CD4-positive, alpha-beta memory T cell (primary cell): Measurements from ENCODE around the gene NF2. TPM values are rescaled to one million over a fixed set of nuclear protein-coding genes. Genes with fewer than 3 reads are reported as not detected.

Experiments
- CTCF ChIA-PET: fragments of 350-600 bp; sonication (Branson Sonifier 250); formaldehyde crosslinking; loops from one replicate; lab custom pipeline; 2021; ENCODE audit warnings: inconsistent platforms; ENCODE audit not compliant: partially characterized antibody; lab: Charles Lee
- POLR2A ChIA-PET: fragments of 350-600 bp; sonication (Branson Sonifier 250); formaldehyde crosslinking; loops from one replicate; lab custom pipeline; 2021; ENCODE audit not compliant: partially characterized antibody; lab: Charles Lee
- DNase-seq, 5 donors: peaks; one replicate each; pipeline versions ENCODE4 v3.0.0 to v3.0.0-alpha.2; 2020 to 2022; ENCODE audit warnings: mixed read lengths in 1 of 5
- H3K27ac ChIP-seq: one replicate; pipeline ENCODE4 v1.7.0; 2013; ENCODE audit warnings: low read depth, low read length
- H3K27me3 ChIP-seq: 2 replicates; pipeline ENCODE4 v1.7.0; 2013; ENCODE audit warnings: mild to moderate bottlenecking, low read length, moderate library complexity; ENCODE audit not compliant: insufficient read depth
- H3K36me3 ChIP-seq: 2 replicates; pipeline ENCODE4 v1.7.0; 2013; ENCODE audit warnings: mild to moderate bottlenecking, low read length, moderate library complexity; ENCODE audit not compliant: insufficient read depth
- H3K4me1 ChIP-seq: 2 replicates; pipeline ENCODE4 v1.7.0; 2013; ENCODE audit warnings: mild to moderate bottlenecking, low read length, moderate library complexity; ENCODE audit not compliant: insufficient read depth
- H3K4me3 ChIP-seq, 2 donors: one replicate each; pipeline ENCODE4 v1.7.0; 2013; ENCODE audit warnings: low read length in 2 of 2, mild to moderate bottlenecking in 1 of 2
- H3K9me3 ChIP-seq, 2 donors: one replicate each; pipeline ENCODE4 v1.7.0; 2013; ENCODE audit warnings: low read length in 2 of 2, control low read depth in 1 of 2; ENCODE audit not compliant: control insufficient read depth in 1 of 2
- H3K27ac Mint-ChIP-seq, 7 donors: one replicate each; pipeline ENCODE4 v1.8.0; 2020 to 2021; ENCODE audit warnings: mixed read lengths in 7 of 7, mild to moderate bottlenecking in 6 of 7, inconsistent platforms in 3 of 7, moderate library complexity in 3 of 7
- H3K27me3 Mint-ChIP-seq, 2 donors: one replicate each; pipeline ENCODE4 v1.8.0; 2020 to 2021; ENCODE audit warnings: mixed read lengths in 2 of 2
- H3K36me3 Mint-ChIP-seq, 2 donors: one replicate each; pipeline ENCODE4 v1.8.0; 2020 to 2021; ENCODE audit warnings: mixed read lengths in 2 of 2, inconsistent platforms in 1 of 2, mild to moderate bottlenecking in 1 of 2
- H3K4me1 Mint-ChIP-seq, 4 donors: one replicate each; pipeline ENCODE4 v1.8.0; 2020 to 2021; ENCODE audit warnings: mixed read lengths in 4 of 4, mild to moderate bottlenecking in 1 of 4
- H3K4me3 Mint-ChIP-seq, 8 donors: one replicate each; pipeline ENCODE4 v1.8.0; 2020 to 2021; ENCODE audit warnings: mixed read lengths in 8 of 8, mild to moderate bottlenecking in 7 of 8, moderate library complexity in 6 of 8, inconsistent platforms in 3 of 8
- H3K9me3 Mint-ChIP-seq, 8 donors: one replicate each; pipeline ENCODE4 v1.8.0; 2020 to 2021; ENCODE audit warnings: mixed read lengths in 8 of 8, mild to moderate bottlenecking in 5 of 8, inconsistent platforms in 3 of 8, moderate library complexity in 1 of 8
- intact Hi-C: fragments of 100-400 bp; cut with micrococcal nuclease; formaldehyde crosslinking; loops from one replicate; pipeline ENCODE4 v1.15.1; 2023
- polyA plus RNA-seq, 2 donors: library from polyadenylated mRNA; unstranded; fragments of 300-500 nt; fragmentation: Illumina TruSeq; gene quantifications; one replicate each; pipeline ENCODE4 v1.2.3, GENCODE V29; 2021
- total RNA-seq, 2 experiments: library from RNA; stranded (reverse); gene quantifications; one replicate each; pipeline ENCODE4 v1.2.3, GENCODE V29; 2021

The NF2 gene
- total and polyA plus RNA-seq, 4 experiments from 2014 or later, result 11.7 to 31.4 (median 24.2) TPM

- H3K27me3 ChIP-seq, result no peaks in the 10 kb centered on the region
- no peaks in the 10 kb centered on the region for H3K9me3 Mint-ChIP-seq
- peaks cover 44 to 55% of the 10 kb centered on the region in 2 donors for H3K36me3 Mint-ChIP-seq
- H3K4me1 Mint-ChIP-seq, result peaks cover 7 to 18% (median 12%) of the 10 kb centered on the region in 4 donors
- peak overlapping the region in 3 of 8 donors; percentile 25 to 54 (median 36) for H3K4me3 Mint-ChIP-seq
- no peaks in the 10 kb centered on the region for H3K4me1 ChIP-seq
- no peak overlapping the region for H3K4me3 ChIP-seq
- no peaks in the 10 kb centered on the region for H3K27me3 Mint-ChIP-seq
- no peak for DNase-seq
- intact Hi-C loops, result no loop called here
- H3K27ac Mint-ChIP-seq, result peak overlapping the region in 5 of 7 donors; percentile 19 to 85 (median 60)
- no peaks in the 10 kb centered on the region for H3K9me3 ChIP-seq
- ChIA-PET POLR2A (no interaction called here), CTCF (interaction anchor here (0.6 kb wide), 1 partner anchor 16 kb away, joined by 3 read pairs; no protein-coding TSS in a partner anchor)
- H3K27ac ChIP-seq, result no peak overlapping the region
- peaks cover 11% of the 10 kb centered on the region for H3K36me3 ChIP-seq
Measured at GRCh38 chr22:29641700-29642330, 38.4 kb downstream of the NF2 start.

GRCh38 chr22:29642694-29643093 is 39.3 kb downstream of the NF2 start:
- no peak for DNase-seq
- Histone ChIP-seq H3K4me1 (no peaks in the 10 kb centered on the region), H3K36me3 (peaks cover 8% of the 10 kb centered on the region), H3K4me3 (no peak overlapping the region), H3K9me3 (no peaks in the 10 kb centered on the region), H3K27me3 (no peaks in the 10 kb centered on the region), H3K27ac (no peak overlapping the region)
- Mint-ChIP-seq H3K9me3 (no peaks in the 10 kb centered on the region), H3K27ac (peak overlapping the region in 2 of 7 donors; percentile 53 to 55), H3K4me3 (no peak overlapping the region), H3K36me3 (peaks cover 45 to 55% of the 10 kb centered on the region in 2 donors), H3K27me3 (no peaks in the 10 kb centered on the region), H3K4me1 (peaks cover 7 to 18% (median 12%) of the 10 kb centered on the region in 4 donors)
- intact Hi-C loops, result no loop called here
- ChIA-PET CTCF (no interaction called here), POLR2A (no interaction called here)

- Histone ChIP-seq H3K4me3 (no peak overlapping the region), H3K9me3 (no peaks in the 10 kb centered on the region), H3K4me1 (no peaks in the 10 kb centered on the region), H3K36me3 (no peaks in the 10 kb centered on the region), H3K27me3 (no peaks in the 10 kb centered on the region), H3K27ac (no peak overlapping the region)
- no peaks in the 10 kb centered on the region for H3K9me3 Mint-ChIP-seq
- no peak for DNase-seq
- ChIA-PET CTCF (no interaction called here), POLR2A (no interaction called here)
- H3K27ac Mint-ChIP-seq, result peak overlapping the region in 2 of 7 donors; percentile 18 to 19
- H3K27me3 Mint-ChIP-seq, result no peaks in the 10 kb centered on the region
- intact Hi-C loops, result no loop called here
- no peaks in the 10 kb centered on the region for H3K4me1 Mint-ChIP-seq
- no peak overlapping the region for H3K4me3 Mint-ChIP-seq
- H3K36me3 Mint-ChIP-seq, result peaks cover 21 to 42% of the 10 kb centered on the region in 2 donors
Measured at GRCh38 chr22:29647954-29648737, 44.7 kb downstream of the NF2 start.

- intact Hi-C loops, result no loop called here
Measured at GRCh38 chr22:29650370-29650769, 46.9 kb downstream of the NF2 start.

GRCh38 chr22:29651652-29652051 is 48.2 kb downstream of the NF2 start:
- POLR2A ChIA-PET, result no interaction called here
- CTCF ChIA-PET, result interaction anchor here (1.0 to 1.3 kb wide), 2 partner anchors 13 to 26 kb away, joined by 3 to 5 read pairs; no protein-coding TSS in a partner anchor
- peak overlapping the region in 2 of 7 donors; percentile 8 to 23 for H3K27ac Mint-ChIP-seq
- no peaks in the 10 kb centered on the region for H3K4me1 ChIP-seq
- no peak overlapping the region for H3K4me3 Mint-ChIP-seq
- H3K36me3 ChIP-seq, result no peaks in the 10 kb centered on the region
- H3K4me3 ChIP-seq, result no peak overlapping the region
- H3K4me1 Mint-ChIP-seq, result no peaks in the 10 kb centered on the region
- intact Hi-C loops, result no loop called here
- H3K36me3 Mint-ChIP-seq, result peaks cover 23 to 40% of the 10 kb centered on the region in 2 donors
- H3K9me3 ChIP-seq, result no peaks in the 10 kb centered on the region
- H3K27me3 ChIP-seq, result no peaks in the 10 kb centered on the region
- no peak for DNase-seq
- no peaks in the 10 kb centered on the region for H3K9me3 Mint-ChIP-seq
- no peaks in the 10 kb centered on the region for H3K27me3 Mint-ChIP-seq
- H3K27ac ChIP-seq, result no peak overlapping the region

More at GRCh38 chr22:29650370-29650769, 46.9 kb downstream of the NF2 start:
- no peak overlapping the region for H3K27ac Mint-ChIP-seq
- no peaks in the 10 kb centered on the region for H3K4me1 Mint-ChIP-seq
- DNase-seq, result no peak
- Histone ChIP-seq H3K9me3 (no peaks in the 10 kb centered on the region), H3K36me3 (no peaks in the 10 kb centered on the region), H3K27ac (no peak overlapping the region), H3K4me3 (no peak overlapping the region), H3K4me1 (no peaks in the 10 kb centered on the region), H3K27me3 (no peaks in the 10 kb centered on the region)
- no peak overlapping the region for H3K4me3 Mint-ChIP-seq
- no peaks in the 10 kb centered on the region for H3K9me3 Mint-ChIP-seq
- peaks cover 24 to 48% of the 10 kb centered on the region in 2 donors for H3K36me3 Mint-ChIP-seq
- ChIA-PET CTCF (interaction anchor here (1.3 kb wide), 1 partner anchor 25 kb away, joined by 5 read pairs; no protein-coding TSS in a partner anchor), POLR2A (no interaction called here)
- no peaks in the 10 kb centered on the region for H3K27me3 Mint-ChIP-seq

GRCh38 chr22:29654420-29654819 is 51.0 kb downstream of the NF2 start:
- Histone ChIP-seq H3K27me3 (no peaks in the 10 kb centered on the region), H3K27ac (no peak overlapping the region), H3K4me3 (no peak overlapping the region), H3K9me3 (no peaks in the 10 kb centered on the region), H3K36me3 (no peaks in the 10 kb centered on the region), H3K4me1 (no peaks in the 10 kb centered on the region)
- H3K9me3 Mint-ChIP-seq, result no peaks in the 10 kb centered on the region
- H3K36me3 Mint-ChIP-seq, result peaks cover 22 to 46% of the 10 kb centered on the region in 2 donors
- H3K4me3 Mint-ChIP-seq, result no peak overlapping the region
- CTCF ChIA-PET, result interaction anchor here (1.6 to 2.4 kb wide), 2 partner anchors 17 to 29 kb away, joined by 5 to 9 read pairs; no protein-coding TSS in a partner anchor
- H3K27me3 Mint-ChIP-seq, result no peaks in the 10 kb centered on the region
- POLR2A ChIA-PET, result interaction anchor here (1.2 kb wide), 1 partner anchor 9 kb away, joined by 3 read pairs; no protein-coding TSS in a partner anchor
- no peak for DNase-seq
- H3K27ac Mint-ChIP-seq, result peak overlapping the region in 1 of 7 donors; percentile 9
- H3K4me1 Mint-ChIP-seq, result no peaks in the 10 kb centered on the region
- intact Hi-C loops, result no loop called here

GRCh38 chr22:29654882-29655281 is 51.4 kb downstream of the NF2 start:
- H3K9me3 ChIP-seq, result no peaks in the 10 kb centered on the region
- DNase-seq, result no peak
- H3K36me3 ChIP-seq, result no peaks in the 10 kb centered on the region
- H3K4me1 ChIP-seq, result no peaks in the 10 kb centered on the region
- Mint-ChIP-seq H3K4me1 (no peaks in the 10 kb centered on the region), H3K36me3 (peaks cover 27 to 51% of the 10 kb centered on the region in 2 donors), H3K9me3 (no peaks in the 10 kb centered on the region), H3K27ac (peak overlapping the region in 1 of 7 donors; percentile 55), H3K4me3 (no peak overlapping the region), H3K27me3 (no peaks in the 10 kb centered on the region)
- H3K27ac ChIP-seq, result no peak overlapping the region
- no peak overlapping the region for H3K4me3 ChIP-seq
- CTCF ChIA-PET, result interaction anchor here (0.8 to 2.4 kb wide), 3 partner anchors 17 to 29 kb away, joined by 3 to 9 read pairs (median 5); no protein-coding TSS in a partner anchor
- H3K27me3 ChIP-seq, result no peaks in the 10 kb centered on the region
- POLR2A ChIA-PET, result no interaction called here
- intact Hi-C loops, result no loop called here
